HG03378 (cell line): Measurements from ENCODE around the gene ENG.
"Not testable (repeated sequence)": the region's sequence is repeated elsewhere in the genome, so short reads cannot be mapped to it uniquely, and the experiment has no call there.

ENCODE experiments used
- ATAC-seq: cut with Tn5 transposase; IDR thresholded peaks from one replicate; pipeline ENCODE4 v1.9.1; 2021; ENCODE audit warnings: mild to moderate bottlenecking, moderate library complexity; ENCODE audit not compliant: unreplicated experiment

Gene ENG

DNA sequence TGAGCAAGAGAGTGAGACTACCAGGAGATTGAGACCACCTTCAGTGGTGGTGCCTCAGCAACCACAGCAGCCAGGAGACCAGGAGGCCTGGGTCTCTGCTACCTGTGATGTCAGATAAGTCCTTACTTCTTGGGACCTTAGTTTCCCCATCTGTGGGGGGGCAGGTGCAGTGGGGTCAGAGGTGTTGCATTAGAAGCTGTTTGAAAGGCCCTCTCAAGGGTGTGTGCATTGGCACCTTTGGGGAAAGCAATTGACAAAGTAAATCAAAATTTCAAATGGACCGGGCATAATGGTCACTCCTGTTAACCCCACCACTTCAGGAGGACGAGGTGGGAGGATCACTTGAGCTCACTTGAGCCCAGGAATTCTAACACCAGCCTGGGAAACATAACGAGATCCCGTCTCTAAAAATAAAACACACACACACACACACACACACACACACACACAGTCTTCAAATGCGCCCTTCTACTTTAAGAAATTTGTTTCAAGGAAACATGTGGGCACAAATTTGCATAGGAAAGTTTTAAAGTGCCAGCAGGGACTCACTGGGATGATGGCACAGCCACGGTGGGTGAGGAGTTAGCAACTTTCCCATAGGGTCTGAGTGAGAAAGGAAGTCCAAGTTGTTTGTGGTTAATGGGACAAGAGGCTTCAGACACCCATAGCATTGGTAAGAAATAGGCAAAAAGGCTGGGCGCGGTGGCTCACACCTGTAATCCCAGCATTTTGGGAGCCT is 24.4 kb upstream of the ENG start:
- no peak for ATAC-seq

GRCh38 chr9:127878001-127878651 is 23.7 kb upstream of the ENG start:
- no peak for ATAC-seq

DNA sequence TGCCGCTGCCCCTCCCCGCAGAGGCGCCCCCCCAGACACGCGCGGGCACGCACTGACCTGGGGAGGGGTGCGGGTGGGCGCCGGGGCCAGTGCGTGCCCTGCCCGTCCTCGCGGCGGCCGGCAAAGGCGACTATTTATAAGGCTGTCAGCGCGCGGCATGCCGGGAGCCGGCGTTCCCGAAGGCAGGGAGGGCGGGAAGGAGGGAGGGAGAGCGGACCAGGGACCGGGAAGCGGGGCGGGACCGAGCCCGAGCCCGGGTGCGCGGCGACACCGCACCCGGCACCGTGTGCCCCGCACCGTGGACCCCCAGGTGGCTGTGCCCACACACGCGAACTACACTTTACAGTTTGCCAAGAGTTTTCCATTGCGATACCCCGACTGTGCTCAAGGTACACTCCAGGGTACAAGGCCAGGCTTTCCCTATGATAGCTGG is 23.1 kb upstream of the ENG start, which contains the start of gene AK1:
AK1 (minus strand) TSS at position 110 of the 433 bp plus-strand sequence. CDS start 3,058 bp downstream, outside the sequence.
- ATAC-seq = no peak

GRCh38 chr9:127876764-127877562 is 22.5 kb upstream of the ENG start:
- no peak for ATAC-seq

DNA sequence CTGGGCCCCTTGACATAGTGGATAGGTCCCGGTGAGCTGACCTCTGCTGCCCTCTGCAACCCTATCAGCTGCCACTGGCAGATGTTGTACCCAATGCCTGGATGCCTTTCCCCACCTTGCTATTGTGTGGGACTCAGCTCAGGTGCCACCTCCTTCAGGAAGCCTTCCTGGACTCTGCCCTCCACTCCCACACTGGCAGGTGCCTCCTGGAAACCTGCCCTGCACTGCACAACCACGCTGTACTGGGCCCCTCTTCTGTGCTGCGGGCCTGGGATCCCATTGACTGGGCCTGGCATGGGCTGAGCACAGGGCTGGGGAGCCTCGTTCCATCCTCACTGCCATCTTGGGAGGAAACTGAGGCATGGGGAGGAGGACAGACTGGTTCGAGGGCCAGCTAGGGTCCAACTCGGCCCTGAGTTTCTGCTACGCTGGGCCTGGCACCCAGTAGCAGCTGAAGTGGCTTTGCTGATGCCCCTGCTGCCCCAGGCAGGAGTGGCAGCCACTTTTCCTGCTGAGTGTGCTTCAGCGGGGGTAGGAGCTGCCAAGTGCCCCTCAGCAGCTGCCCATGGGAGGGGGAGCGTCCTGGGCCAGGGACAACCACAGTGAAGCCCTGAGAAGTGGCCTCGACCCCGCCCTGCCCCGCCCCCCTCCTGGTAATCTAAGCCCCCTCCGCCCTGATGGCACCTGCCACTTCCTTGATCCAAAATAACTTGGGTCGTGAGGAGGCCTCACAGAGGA is 21.7 kb upstream of the ENG start:
- ATAC-seq = no peak

DNA sequence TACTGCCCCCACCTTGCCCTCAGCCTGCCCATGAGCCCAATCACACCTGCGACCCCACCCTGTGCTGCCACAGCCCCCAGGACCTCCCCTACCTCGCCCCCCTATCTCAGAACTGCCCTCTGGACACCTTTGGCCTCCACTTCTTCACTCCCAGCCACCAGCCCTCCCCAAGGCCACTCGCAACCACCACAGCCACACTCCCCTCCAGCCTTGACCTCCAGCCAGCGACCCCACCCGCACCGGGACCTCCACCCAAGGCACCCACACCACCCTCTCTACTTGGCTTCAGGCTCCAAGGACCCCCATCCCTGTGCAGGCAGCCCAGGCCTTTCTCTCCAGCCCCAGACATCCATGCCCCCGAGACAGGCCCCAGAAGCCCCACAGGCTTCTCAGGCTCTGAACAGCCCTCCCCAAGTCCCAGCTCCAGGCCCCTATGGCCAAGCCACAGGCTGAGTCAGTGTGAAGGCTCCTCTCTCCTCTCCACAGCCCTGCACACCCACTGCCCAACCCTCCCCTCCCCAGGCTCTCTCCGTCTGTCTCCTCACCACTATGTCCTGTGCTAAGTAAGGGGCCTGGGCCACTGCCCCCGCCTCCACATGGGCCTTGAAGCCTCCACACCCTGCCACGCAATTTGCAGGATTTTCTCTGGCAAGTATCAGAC is 21.0 kb upstream of the ENG start:
- no peak for ATAC-seq

DNA sequence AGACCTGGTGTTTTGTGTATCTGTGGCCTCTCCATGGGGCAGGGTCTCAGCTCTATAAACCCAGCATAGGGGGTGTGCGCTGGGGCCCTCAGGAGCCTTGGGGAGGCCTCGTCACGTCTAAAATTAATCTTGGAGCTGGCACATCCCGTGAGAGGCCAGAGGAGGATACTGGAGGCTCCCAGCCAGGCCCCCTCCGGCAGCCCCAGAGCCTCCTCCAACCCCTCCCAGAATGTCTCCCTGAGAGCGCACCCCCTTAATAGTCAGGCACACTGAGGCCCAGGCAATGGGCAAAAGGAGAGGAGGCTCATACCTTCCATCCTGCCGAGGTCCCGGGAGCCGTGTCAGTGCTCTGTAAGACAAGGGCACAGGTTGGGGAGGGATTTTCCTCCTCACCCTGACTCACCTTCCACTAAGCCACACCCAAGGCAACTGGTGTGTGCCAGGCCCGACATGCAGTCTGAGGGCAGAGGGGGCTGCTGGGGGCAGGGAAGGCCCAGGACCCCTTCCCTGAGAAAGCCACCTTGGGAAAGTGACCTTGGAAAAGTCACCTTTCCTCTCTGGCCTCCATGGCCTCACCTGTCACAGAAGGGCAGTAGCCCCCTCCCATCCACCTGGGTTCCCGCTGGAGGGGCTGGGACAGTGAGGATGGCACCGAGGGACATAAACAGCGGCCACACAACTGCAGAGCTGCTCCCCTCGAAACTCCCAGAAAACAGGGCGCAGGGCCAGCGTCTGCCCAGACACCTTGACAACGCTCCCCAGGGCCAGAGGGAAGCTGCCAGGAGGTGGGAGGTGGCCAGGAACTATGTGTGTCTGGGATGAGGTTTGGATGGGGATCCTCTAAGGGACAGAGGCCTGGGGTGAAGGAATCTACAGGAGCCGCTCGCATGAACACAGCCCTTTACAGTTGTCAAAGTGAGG is 20.1 kb upstream of the ENG start:
- no peak for ATAC-seq

GRCh38 chr9:127873886-127874285 is 19.4 kb upstream of the ENG start:
- no peak for ATAC-seq

DNA sequence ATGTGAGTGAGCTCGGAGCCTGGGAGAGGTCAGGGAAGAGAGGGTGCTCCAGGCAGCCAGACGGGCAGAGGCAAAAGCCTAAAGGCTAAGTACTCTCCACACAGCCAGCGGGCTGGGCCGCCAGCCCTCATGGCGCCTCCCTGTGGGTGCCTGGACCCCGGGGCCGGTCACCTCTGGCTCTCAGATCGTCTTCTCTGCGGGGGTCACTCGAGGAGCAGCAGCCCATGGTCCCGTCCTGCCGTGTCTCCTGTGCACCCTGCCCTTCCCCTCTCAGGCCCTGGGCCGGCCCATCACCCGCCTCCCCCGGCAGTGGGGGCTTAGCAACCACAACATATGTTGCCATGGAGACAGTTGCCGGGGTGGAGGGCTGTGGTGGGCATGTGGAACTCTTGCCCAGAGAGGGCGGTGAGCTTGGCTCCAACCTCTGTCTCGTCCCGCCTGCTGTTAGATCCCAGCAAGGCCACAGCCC is 18.8 kb upstream of the ENG start:
- no peak for ATAC-seq

- ATAC-seq = no peak
These were observed 18.1 kb upstream of the ENG start for GRCh38 chr9:127872369-127873222.

- no peak for ATAC-seq
These were observed 17.1 kb upstream of the ENG start for GRCh38 chr9:127871531-127871930.

DNA sequence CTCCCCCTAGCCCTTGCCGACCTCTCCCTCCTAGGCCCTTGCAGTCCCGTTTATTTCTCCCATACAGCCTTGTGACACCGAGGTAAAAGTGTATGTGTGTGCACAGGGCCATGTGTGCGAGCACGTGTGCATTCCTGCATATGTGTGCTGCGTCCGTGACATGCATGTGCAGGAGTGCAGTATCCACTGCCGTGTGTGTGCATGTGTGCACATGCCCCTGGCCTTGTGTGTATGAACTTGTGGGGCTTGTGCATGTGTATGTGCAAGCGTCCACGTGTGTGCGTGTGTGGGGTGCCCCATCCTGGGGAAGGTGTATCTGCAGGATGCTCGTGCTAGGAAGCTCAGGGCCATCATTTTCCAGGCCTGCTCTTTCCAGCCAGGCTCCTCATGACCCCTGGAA is 16.4 kb upstream of the ENG start:
- no peak for ATAC-seq

DNA sequence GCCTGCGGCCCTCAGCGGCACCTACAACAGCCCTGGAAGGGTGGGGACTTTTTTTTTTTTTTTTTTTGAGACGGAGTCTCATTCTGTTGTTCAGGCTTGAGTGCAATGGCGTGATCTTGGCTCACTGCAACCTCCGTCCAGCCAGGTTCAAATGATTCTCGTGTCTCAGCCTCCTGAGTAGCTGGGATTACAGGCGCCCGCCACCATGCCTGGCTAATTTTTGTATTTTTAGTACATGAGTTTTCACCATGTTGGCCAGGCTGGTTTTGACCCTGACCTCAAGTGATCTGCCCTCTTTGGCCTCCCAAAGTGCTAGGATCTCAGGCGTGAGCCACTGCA is 15.7 kb upstream of the ENG start:
- not testable (repeated sequence) for ATAC-seq

- no peak for ATAC-seq
These were observed 15.1 kb upstream of the ENG start for GRCh38 chr9:127869310-127870152.

DNA sequence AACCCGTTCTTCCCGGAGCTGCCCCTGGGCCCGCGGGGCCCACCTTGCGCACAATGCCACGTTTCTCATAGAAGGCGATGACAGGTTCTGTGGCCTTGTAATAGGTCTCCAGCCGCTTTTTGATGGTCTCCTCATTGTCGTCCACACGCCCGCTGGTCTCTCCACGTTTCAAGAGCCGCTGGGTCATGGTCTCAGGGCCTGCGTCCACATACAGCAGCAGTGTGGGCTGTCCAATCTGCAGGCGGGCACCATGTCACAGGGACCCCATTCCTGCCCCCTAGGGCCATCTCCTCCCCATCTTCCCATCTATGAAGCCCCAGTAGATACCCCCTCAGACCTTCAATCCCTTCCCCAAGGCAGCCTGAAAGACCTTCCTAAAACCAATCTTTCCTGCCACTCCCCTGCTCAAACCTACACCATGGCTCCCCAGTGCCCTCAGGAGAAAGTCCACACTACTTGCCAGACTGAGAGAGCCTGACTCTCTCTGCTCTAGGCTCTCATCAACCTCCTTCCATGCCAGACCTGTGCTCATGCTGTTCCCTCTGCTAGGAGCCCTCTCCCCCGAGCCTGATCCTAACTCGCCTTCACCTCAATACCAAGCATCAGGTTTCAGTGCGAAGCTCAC is 13.9 kb upstream of the ENG start:
- no peak for ATAC-seq

GRCh38 chr9:127867356-127868277 is 13.2 kb upstream of the ENG start:
- no peak for ATAC-seq
